NCI-H1048 (cell line): ENCODE measurements around the gene VWA5B2.
A peak's percentile ranks its signal among the peaks of the same experiment; 100 is the strongest.

Experiments used
- DNase-seq: peaks from one replicate; lab custom pipeline; 2025; lab: John Stamatoyannopoulos, UW

The VWA5B2 gene

DNA sequence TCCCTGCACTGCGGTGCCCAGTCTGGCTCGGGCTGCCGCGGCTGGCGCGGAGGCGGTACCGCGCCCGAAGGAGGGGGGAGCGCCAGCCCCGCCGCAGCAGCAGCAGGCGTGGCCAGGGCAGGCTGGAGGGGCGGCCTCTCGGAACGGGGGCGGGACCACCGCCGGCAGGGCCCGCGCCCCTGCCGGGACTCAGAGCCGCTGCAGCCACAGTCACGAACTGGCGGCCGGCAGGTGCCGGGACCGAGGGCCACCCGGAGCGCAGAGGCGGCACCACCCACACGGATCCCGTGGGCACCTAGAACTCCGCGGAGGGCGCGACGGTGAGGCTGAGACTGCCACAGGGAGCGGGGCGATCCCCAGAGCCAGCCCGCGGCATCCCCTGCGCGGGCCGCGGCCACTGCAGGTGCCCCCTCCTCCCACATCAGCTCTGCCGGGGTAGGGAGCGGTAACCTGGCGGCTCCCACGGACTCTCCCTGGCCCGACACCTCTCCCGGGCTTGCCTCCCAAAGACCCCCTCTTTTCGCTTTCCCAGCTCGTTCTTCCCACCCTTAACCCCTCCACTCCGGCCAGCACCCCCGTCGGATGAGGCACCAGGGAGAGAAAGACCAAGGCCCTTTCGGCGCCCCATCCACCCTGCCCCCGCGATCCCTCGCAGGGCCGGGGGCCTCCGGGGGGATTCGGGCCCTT is at the start of gene VWA5B2:
VWA5B2 (plus strand) TSS at position 192 of the 687 bp plus-strand sequence. CDS start 944 bp downstream, outside the sequence.
- DNase-seq: no peak

- no peak for DNase-seq
These were observed 49.2 kb upstream of the VWA5B2 start for GRCh38 chr3:184180165-184180564.

DNA sequence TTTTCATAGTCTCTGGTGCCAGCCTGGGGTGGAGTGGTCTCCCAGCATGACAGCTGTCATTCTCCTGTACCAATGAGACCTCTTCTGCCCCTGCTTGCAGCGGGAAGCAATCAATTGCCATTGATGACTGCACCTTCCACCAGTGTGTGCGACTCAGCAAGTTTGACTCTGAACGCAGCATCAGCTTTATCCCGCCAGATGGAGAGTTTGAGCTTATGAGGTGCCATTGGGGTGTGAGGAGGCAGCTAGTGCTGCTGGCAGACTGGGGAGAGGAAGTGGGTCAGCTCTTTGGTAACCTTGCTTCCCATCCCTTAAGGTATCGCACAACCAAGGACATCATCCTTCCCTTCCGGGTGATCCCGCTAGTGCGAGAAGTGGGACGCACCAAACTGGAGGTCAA is 47.8 kb upstream of the VWA5B2 start:
- no peak for DNase-seq

- DNase-seq: no peak
These were observed 45.7 kb upstream of the VWA5B2 start for GRCh38 chr3:184183679-184184078.

DNA sequence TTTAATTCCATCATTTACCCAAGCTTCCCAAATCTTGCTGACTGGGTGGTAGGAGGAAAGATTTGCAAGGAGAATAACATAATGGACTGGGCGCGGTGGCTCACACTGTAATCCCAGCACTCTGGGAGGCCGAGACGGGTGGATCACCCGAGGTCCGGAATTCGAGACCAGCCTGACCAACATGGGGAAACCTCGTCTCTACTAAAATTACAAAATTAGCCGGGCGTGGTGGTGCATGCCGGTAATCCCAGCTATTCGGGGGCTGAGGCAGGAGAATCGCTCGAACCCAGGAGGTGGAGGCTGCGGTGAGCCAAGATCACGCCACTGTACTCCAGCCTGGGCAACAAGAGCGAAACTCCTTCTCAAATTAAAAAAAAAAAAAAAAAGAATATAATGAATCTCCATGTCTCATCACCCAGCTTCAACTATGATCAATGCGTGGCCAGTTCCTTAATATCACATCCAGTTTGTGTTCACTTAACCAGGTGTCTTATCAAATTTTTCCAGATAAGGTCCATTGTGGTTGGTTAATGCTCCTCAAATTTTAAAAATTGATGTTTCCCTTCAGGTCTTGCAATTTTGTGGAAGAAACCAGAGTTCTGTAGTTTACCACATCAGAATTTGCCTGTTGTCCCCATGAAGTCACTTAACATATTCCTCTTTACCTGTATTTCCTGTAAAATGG is 44.7 kb upstream of the VWA5B2 start:
- no peak for DNase-seq

GRCh38 chr3:184185461-184186183 is 43.8 kb upstream of the VWA5B2 start:
- DNase-seq: peak; percentile 98

- no peak for DNase-seq
These were observed 43.0 kb upstream of the VWA5B2 start, which contains the start of gene ABCF3 for GRCh38 chr3:184186184-184186901. Gene ABCF3 (plus strand): TSS chr3:184186199. CDS start chr3:184186208, 9 bp downstream.

DNA sequence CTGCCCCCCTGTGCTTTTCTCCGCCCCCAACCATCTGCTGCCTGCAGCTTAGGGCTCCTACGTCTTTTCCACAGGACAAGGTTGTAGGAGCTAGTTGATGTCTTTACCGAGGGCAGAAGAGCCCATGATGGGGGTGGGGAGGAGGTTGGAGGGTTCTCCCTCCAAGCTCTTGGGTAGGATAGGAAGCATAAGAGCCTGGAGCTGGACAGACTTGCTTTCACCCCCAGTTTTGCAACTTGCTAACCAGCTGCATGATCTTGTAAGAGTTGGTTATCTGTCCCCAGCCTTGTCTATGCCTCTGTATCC is 42.5 kb upstream of the VWA5B2 start:
- DNase-seq: no peak

DNA sequence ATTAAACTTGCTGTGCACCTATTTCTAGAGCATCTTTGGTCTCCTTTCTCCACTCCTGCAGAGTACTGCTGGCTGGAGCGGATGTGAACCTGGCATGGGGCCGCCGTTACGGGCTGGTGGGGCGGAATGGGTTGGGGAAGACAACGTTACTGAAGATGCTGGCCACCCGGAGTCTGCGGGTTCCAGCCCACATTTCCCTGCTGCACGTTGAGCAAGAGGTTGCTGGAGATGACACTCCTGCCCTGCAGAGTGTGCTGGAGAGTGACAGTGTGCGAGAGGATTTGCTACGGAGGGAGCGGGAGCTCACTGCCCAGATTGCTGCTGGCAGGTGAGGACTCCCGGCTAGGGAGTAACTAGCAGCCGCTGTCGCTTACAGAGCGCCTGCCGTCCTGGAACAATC is 41.3 kb upstream of the VWA5B2 start:
- no peak for DNase-seq

GRCh38 chr3:184189421-184189820 is 40.0 kb upstream of the VWA5B2 start:
- DNase-seq: no peak

- no peak for DNase-seq
These were observed 36.5 kb upstream of the VWA5B2 start for GRCh38 chr3:184192889-184193288.

- DNase-seq: no peak
These were observed 35.3 kb upstream of the VWA5B2 start for GRCh38 chr3:184193991-184194539.

- no peak for DNase-seq
These were observed 32.8 kb upstream of the VWA5B2 start for GRCh38 chr3:184196536-184196935.

- DNase-seq: no peak
These were observed 30.9 kb upstream of the VWA5B2 start for GRCh38 chr3:184198509-184198908.

GRCh38 chr3:184200825-184201224 is 28.6 kb upstream of the VWA5B2 start:
- no peak for DNase-seq

GRCh38 chr3:184203526-184203925 is 25.9 kb upstream of the VWA5B2 start:
- DNase-seq: no peak

GRCh38 chr3:184209146-184209923 is 20.1 kb upstream of the VWA5B2 start:
- no peak for DNase-seq

- DNase-seq: no peak
These were observed 18.1 kb upstream of the VWA5B2 start for GRCh38 chr3:184211297-184211696.

GRCh38 chr3:184211718-184212117 is 17.7 kb upstream of the VWA5B2 start:
- DNase-seq: no peak

- no peak for DNase-seq
These were observed 10.6 kb upstream of the VWA5B2 start for GRCh38 chr3:184218814-184219213.

GRCh38 chr3:184222521-184222920 is 6.9 kb upstream of the VWA5B2 start:
- no peak for DNase-seq
